Karpas-422 (cell line): ENCODE results near the gene TENM4. TPM values are rescaled to one million over a fixed set of nuclear protein-coding genes. Genes with fewer than 3 reads are reported as not detected.
A peak's percentile ranks its signal among the peaks of the same experiment; 100 is the strongest.

Experiments used
- DNase-seq: peaks from one replicate; pipeline ENCODE4 v3.0.0-alpha.2; 2015
- H2AFZ ChIP-seq: fragments of 200-600 bp; sonication (generic); 2 replicates; pipeline ENCODE4 v1.6.1; 2014; ENCODE audit warnings: antibody characterized with exemption, low read length, mixed read lengths
- H3K27ac ChIP-seq: fragments of 200-600 bp; sonication (generic); 2 replicates; pipeline ENCODE4 v1.5.1; 2014; ENCODE audit warnings: mild to moderate bottlenecking, low read length, moderate library complexity
- H3K27me3 ChIP-seq: fragments of 200-600 bp; sonication (generic); 2 replicates; pipeline ENCODE4 v1.6.1; 2014; ENCODE audit warnings: low read length, mixed read lengths
- H3K36me3 ChIP-seq: fragments of 200-600 bp; sonication (generic); 2 replicates; pipeline ENCODE4 v1.6.1; 2014; ENCODE audit warnings: low read length, mixed read lengths; ENCODE audit not compliant: insufficient read depth
- H3K4me1 ChIP-seq: fragments of 200-600 bp; sonication (generic); 2 replicates; pipeline ENCODE4 v1.6.1; 2014; ENCODE audit warnings: mild to moderate bottlenecking, low read length, mixed read lengths
- H3K4me2 ChIP-seq: fragments of 200-600 bp; sonication (generic); 2 replicates; pipeline ENCODE4 v1.6.1; 2014; ENCODE audit warnings: low read length, low read depth, mild to moderate bottlenecking; ENCODE audit not compliant: poor library complexity, severe bottlenecking
- H3K4me3 ChIP-seq: fragments of 200-600 bp; sonication (generic); 2 replicates; pipeline ENCODE4 v1.5.1; 2014; ENCODE audit warnings: mild to moderate bottlenecking, antibody characterized with exemption, low read length, mixed read lengths
- H3K79me2 ChIP-seq: fragments of 200-600 bp; sonication (generic); 2 replicates; pipeline ENCODE4 v1.6.1; 2014; ENCODE audit warnings: mild to moderate bottlenecking, low read length, mixed read lengths
- H3K9ac ChIP-seq: fragments of 200-600 bp; sonication (generic); 2 replicates; pipeline ENCODE4 v1.6.0; 2014; ENCODE audit warnings: low read length
- H3K9me2 ChIP-seq: fragments of 200-600 bp; sonication (generic), shearing (Covaris generic); replicated peaks from 2 replicates; pipeline ENCODE4 v1.6.0; 2014; ENCODE audit warnings: mild to moderate bottlenecking, low read length, moderate library complexity; ENCODE audit not compliant: insufficient read depth
- H3K9me3 ChIP-seq: fragments of 300-700, 200-600 bp; sonication (generic); 2 replicates; pipeline ENCODE4 v1.6.1; 2014; ENCODE audit warnings: low read length, mixed read lengths
- H4K20me1 ChIP-seq: fragments of 200-600 bp; sonication (generic); 2 replicates; pipeline ENCODE4 v1.6.1; 2014; ENCODE audit warnings: mild to moderate bottlenecking, antibody characterized with exemption, low read length, low read depth; ENCODE audit not compliant: insufficient read depth
- total RNA-seq: library from RNA; depleted of rRNA; stranded (reverse); fragments of >200 nt; shearing (Covaris generic); gene quantifications from 2 replicates; pipeline ENCODE4 v1.2.3, GENCODE V29; 2014; ENCODE audit warnings: low replicate concordance

The TENM4 gene
- total RNA-seq, 1 experiment from 2014 or later: not detected

DNA sequence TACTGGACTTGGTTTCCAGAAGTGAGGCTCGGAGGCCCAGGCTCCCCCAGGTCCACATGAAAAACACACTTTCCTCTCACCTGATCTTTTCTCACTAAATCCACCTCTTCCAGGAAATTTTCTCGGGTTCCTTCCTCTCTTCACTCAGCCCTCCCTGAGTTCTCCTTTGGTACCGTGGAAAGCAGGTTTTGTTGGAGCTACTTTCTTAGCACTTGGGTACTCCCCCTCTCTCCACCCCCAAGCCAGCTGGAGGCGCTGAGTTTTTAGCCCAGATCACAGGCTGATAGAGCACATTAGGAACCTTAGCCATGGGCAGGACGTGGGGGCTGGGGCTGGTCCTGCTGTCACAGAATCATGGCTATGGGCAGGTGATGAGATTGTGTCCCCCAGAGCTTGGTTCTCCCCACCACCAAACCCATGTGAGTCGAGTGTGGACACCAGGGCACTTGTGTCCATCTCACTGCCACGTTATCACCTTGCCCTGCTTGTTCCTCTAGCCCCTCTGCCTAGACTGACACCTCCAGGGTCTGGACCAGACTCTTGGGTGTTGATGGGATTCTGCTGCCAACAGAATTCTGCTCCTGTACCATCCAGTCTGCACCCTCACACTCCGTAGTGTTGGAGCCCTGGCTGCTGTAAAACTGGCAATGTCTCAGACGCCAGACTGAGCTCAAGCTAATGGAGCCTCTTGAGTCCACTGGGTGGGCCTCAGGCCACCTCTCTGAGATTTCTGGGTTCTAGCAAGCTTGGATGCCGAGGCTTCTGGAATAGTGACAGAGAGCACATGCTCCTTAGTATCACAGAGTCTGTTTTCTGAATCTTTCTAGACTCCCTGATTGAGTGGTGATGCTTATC is 791.2 kb downstream of the TENM4 start:
- no peak overlapping the region for H3K4me3 ChIP-seq
- H3K27ac ChIP-seq: no peak overlapping the region
- DNase-seq: no peak
- H3K79me2 ChIP-seq: no peaks in the 10 kb centered on the region
- no peak overlapping the region for H3K4me2 ChIP-seq
- H2AFZ ChIP-seq: no peak overlapping the region
- no peaks in the 10 kb centered on the region for H3K27me3 ChIP-seq
- H3K36me3 ChIP-seq: no peaks in the 10 kb centered on the region
- peaks cover 3% of the 10 kb centered on the region for H3K4me1 ChIP-seq
- H3K9me3 ChIP-seq: no peaks in the 10 kb centered on the region
- H4K20me1 ChIP-seq: no peaks in the 10 kb centered on the region
- no peak overlapping the region for H3K9ac ChIP-seq
- no peaks in the 10 kb centered on the region for H3K9me2 ChIP-seq

DNA sequence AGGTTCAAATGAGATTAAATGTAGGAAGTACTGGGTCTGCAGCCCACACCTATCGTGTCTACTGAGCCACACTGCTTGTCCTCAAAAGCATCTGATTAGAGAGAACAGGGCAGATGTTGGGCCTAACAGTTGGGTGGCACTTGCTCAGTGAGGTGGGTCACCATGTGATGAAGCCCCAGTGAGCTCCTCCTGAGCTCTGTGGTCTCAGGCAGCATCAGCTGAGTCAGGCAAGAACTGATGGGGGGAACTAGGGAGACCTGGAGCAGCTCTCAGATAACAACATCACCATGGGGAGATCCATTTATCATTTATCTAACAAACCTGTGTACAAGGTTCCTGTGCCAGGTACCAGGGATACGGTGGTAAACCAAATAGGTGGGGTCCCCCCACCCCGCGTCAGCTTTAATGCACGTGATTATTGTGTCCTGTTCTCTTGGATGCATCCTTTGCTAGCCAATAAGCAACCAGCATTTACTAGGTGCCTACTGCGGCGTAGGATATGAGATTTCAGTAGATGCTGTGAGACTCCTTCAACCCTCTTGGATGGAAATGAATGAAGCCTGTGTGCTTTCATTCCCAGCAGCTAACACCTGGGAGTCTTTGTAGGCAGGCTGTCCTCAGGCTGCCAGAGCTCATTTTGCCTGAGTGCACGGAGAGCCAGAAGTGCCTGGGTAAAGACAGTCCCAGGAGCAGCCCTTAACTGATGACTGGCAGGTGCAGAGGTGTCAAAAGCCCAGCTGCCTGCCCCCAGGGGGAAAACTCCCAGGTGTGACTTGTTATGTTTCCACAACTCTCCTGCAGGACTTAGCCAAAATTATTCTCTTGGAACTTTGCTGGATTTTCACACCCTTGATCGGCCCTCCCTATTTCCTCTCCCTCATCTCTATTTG is 792.6 kb downstream of the TENM4 start:
- Histone ChIP-seq H3K9me3 (no peaks in the 10 kb centered on the region), H3K9ac (no peak overlapping the region), H3K4me3 (no peak overlapping the region), H3K79me2 (no peaks in the 10 kb centered on the region), H3K4me1 (no peaks in the 10 kb centered on the region), H2AFZ (no peak overlapping the region), H3K4me2 (no peak overlapping the region), H4K20me1 (no peaks in the 10 kb centered on the region), H3K27ac (no peak overlapping the region), H3K27me3 (no peaks in the 10 kb centered on the region), H3K36me3 (no peaks in the 10 kb centered on the region), H3K9me2 (no peaks in the 10 kb centered on the region)
- DNase-seq: no peak

DNA sequence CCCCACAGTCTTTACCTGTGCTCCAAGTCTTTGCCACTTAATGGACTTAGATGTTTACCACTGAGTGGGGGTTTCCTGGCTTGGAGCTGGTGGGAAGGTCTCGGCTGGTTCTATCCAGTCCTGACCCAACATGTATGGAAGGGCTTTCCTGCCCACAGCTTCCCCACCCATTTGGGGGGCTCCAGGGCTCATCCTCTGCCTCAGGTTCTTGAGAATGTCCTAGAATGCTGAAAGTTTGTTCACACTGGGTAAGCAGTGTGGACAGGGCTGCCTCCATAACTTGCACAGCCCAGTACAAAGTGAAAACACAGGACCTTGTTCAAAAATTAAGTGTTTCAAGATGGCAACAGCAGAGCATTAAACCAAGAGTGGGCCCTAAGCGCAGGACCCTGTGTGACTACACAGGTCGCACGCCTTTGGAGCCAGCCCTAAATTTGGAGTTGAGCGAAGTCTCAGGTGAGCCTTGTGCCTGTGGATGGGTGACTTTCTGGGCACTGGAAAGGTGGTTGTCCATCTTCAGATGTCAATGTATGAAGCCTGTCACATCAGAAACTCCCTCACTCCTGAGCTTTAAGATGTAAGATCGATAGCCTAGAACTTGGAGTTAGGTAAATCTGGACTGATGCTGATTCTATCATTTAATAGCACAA is 793.4 kb downstream of the TENM4 start:
- no peak for DNase-seq
- Histone ChIP-seq H3K4me1 (no peaks in the 10 kb centered on the region), H3K4me3 (no peak overlapping the region), H3K36me3 (no peaks in the 10 kb centered on the region), H3K9me3 (no peaks in the 10 kb centered on the region), H3K9ac (no peak overlapping the region), H3K9me2 (no peaks in the 10 kb centered on the region), H4K20me1 (no peaks in the 10 kb centered on the region), H3K27ac (no peak overlapping the region), H3K27me3 (no peaks in the 10 kb centered on the region), H3K79me2 (no peaks in the 10 kb centered on the region), H2AFZ (no peak overlapping the region), H3K4me2 (no peak overlapping the region)

DNA sequence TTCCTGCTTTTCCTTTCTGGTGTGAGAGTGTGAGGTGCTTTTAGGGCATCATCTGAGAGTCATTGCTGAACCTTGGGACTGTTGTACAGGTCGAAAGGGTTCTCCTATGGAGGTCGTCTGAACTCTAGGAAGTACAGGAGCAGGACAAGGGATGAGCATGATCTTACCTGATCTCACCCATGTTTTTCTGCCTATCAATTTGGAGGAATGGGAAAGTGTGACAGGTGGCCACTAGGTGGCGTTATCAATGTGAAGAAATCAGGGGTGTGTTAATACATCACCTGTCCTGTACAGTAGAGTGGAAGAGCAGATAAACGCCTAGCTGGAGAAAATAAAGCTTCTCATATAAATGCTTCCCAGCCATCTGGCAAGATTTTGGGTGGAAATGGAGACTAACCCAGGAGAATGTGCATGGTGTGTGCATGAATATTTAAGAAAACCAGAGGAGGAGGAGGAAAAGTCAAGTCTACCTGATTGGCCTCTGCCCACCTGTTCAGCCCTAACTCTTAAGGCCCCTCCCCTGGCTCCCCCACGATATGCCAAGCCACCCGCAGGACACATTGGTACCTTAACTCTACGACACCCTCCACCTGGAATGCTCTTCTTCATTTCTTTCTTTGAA is 794.2 kb downstream of the TENM4 start:
- H3K36me3 ChIP-seq: no peaks in the 10 kb centered on the region
- no peaks in the 10 kb centered on the region for H3K27me3 ChIP-seq
- no peaks in the 10 kb centered on the region for H3K9me2 ChIP-seq
- no peak overlapping the region for H2AFZ ChIP-seq
- H3K4me1 ChIP-seq: no peaks in the 10 kb centered on the region
- H3K9me3 ChIP-seq: no peaks in the 10 kb centered on the region
- H3K9ac ChIP-seq: no peak overlapping the region
- H4K20me1 ChIP-seq: no peaks in the 10 kb centered on the region
- H3K4me3 ChIP-seq: no peak overlapping the region
- no peak overlapping the region for H3K27ac ChIP-seq
- no peak overlapping the region for H3K4me2 ChIP-seq
- H3K79me2 ChIP-seq: no peaks in the 10 kb centered on the region
- DNase-seq: peak; percentile 87

DNA sequence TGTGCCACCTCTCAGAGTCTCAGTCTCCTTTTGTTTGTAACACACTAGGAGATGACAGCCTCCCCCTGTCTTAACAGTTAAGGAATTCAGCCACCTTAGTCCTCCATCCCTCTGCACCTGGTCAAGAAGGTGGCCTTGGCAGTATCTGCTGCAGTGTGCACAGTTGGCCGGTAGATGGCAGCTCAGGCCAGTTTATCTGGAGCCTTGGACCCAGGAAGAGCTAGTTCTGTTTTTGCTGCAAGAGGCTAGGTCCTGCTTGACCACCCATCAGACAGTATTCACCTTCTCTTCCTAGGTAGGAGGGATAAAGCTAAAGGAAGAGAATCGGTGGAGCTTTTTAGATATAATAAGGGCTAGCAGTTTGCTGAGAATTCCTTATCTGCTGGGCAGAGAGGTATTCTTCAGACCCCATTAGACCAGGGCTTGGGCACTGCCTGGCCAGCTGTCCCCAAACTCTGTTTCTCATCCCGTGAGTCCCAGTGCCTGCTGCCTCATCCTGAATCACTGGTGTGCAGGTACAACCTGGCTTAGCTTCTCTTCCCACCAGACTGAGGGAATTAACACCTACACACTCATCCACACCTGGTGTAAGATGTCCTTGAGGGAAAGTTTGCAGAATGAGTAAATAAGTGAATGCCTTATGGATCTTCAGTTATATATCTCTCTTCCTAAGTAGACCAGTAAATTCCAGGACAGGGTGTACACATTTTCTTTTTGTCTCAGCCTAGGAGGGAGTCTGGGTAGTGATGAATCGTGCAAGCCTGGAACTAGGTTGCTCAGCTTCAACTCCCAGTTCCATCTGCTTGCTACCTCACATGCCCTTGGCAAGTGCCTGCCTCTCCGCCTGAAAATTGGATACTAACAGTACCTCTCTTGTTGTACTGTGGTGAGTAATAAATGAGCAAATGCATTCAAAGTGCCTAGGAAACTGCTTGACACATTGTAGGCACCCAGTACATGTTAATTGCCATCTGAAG is 795.3 kb downstream of the TENM4 start:
- H3K4me1 ChIP-seq: no peaks in the 10 kb centered on the region
- DNase-seq: peak; percentile 89
- no peak overlapping the region for H3K4me3 ChIP-seq
- no peaks in the 10 kb centered on the region for H4K20me1 ChIP-seq
- no peak overlapping the region for H2AFZ ChIP-seq
- H3K9ac ChIP-seq: no peak overlapping the region
- H3K27me3 ChIP-seq: no peaks in the 10 kb centered on the region
- H3K9me2 ChIP-seq: no peaks in the 10 kb centered on the region
- no peaks in the 10 kb centered on the region for H3K36me3 ChIP-seq
- no peak overlapping the region for H3K27ac ChIP-seq
- H3K4me2 ChIP-seq: no peak overlapping the region
- no peaks in the 10 kb centered on the region for H3K79me2 ChIP-seq
- H3K9me3 ChIP-seq: no peaks in the 10 kb centered on the region

DNA sequence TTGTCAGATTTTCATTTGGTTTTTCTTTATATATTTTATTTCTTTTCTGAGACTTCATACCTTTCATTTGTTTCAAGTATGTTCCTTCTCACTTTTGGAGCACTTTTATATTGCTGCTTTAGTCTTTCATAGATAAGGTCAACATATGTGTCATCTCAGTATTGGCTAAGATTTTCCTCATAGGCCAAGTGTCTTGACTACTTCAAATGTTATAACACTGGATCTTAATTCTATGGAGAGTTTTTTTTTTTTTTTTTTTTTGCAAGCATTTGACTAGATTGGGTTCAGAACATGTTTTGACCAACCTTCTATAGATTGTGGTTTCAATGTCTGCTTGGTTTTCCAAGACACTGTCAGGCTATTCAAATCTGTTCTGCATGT is 797.2 kb downstream of the TENM4 start:
- DNase-seq: no peak
- no peaks in the 10 kb centered on the region for H3K36me3 ChIP-seq
- no peaks in the 10 kb centered on the region for H3K9me2 ChIP-seq
- no peak overlapping the region for H3K27ac ChIP-seq
- no peak overlapping the region for H3K9ac ChIP-seq
- no peak overlapping the region for H2AFZ ChIP-seq
- no peaks in the 10 kb centered on the region for H3K4me1 ChIP-seq
- no peaks in the 10 kb centered on the region for H4K20me1 ChIP-seq
- H3K4me3 ChIP-seq: no peak overlapping the region
- no peak overlapping the region for H3K4me2 ChIP-seq
- no peaks in the 10 kb centered on the region for H3K9me3 ChIP-seq
- no peaks in the 10 kb centered on the region for H3K27me3 ChIP-seq
- H3K79me2 ChIP-seq: no peaks in the 10 kb centered on the region

DNA sequence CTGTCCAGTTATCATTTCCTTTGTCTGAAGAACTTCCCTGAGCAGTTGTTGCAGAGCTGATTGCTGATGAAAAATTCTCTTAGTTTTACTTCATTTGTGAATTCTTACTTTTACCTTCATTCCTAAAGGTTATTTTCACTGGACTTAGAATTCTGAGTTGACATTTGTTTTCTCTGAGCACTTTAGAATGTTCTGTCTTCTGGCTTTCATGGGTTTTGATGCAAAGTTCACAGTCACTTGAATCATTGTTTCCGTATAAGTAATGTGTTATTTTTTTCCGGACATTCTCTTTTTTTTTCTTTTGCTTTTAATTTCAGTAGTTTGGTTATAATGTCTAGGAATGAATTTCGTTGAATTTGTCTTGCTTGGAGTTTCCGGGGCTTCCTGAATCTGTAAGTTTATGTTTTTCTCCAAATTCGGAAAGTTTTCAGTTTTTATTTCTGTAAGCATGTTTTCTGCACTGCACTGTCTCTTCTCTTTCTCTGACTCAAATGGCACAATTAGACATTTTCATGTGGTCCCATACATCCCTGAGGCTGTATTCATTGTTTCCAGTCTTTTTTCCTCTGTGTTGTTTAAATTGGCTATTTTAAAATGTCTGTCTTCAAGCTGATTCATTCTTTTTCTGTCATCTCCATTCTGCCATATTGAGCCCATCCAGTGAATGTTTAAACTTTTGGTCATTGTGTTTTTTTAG is 797.7 kb downstream of the TENM4 start:
- Histone ChIP-seq H4K20me1 (no peaks in the 10 kb centered on the region), H2AFZ (no peak overlapping the region), H3K4me3 (no peak overlapping the region), H3K4me2 (no peak overlapping the region), H3K4me1 (no peaks in the 10 kb centered on the region), H3K9me3 (no peaks in the 10 kb centered on the region), H3K27me3 (no peaks in the 10 kb centered on the region), H3K36me3 (no peaks in the 10 kb centered on the region), H3K79me2 (no peaks in the 10 kb centered on the region), H3K27ac (no peak overlapping the region), H3K9ac (no peak overlapping the region), H3K9me2 (no peaks in the 10 kb centered on the region)
- DNase-seq: no peak
